Stromal cell of bone marrow (primary cell): Measurements from ENCODE around the gene NCL.
"Not testable (repeated sequence)": the region's sequence is repeated elsewhere in the genome, so short reads cannot be mapped to it uniquely, and the experiment has no call there.

Experiments used
- DNase-seq: peaks from one replicate; pipeline ENCODE4 v3.0.0-alpha.2; 2012; ENCODE audit warnings: low read depth

NCL gene

DNA sequence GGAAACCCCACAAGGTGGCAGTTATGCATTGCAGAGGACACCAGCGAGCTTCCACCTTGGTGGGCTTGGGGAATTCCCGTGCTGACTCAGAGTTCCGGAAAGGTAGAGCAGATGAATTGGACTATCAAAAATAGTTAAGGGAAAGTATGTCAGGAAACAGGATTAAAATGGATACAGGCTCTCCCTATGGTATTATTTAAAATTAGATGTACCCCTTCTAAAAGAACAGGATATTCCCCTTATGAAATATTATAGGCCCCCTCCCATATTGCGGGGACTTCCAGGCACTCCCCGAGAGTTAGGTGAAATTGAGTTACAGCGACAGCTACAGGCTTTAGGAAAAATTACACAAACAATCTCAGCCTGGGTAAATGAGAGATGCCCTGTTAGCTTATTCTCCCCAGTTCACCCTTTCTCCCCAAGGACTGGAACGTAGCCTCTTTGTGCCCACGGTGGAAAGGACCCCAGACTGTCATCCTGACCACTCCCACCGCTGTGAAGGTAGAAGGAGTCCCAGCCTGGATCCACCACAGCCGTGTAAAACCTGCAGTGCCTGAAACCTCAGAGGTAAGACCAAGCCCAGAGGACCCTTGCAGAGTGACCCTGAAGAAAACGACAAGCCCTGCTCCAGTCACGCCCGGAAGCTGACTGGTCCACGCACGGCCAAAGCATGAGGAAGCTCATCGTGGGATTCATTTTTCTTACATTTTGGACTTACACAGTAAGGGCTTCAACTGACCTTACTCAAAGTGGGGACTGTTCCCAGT lies 58.5 kb downstream of the NCL start:
- DNase-seq = not testable (repeated sequence)

GRCh38 chr2:231404183-231404578 lies 60.1 kb downstream of the NCL start:
- not testable (repeated sequence) for DNase-seq
